Right lobe of liver (tissue), 6 donors: Measurements from ENCODE around the gene HACD2. TPM values are rescaled to one million over a fixed set of nuclear protein-coding genes. Genes with fewer than 3 reads are reported as not detected.

Source experiments
- ATAC-seq, 4 donors: fragments of 200-7000 bp; cut with Tn5 transposase; one replicate each; pipeline ENCODE4 v1.9.1; 2020; ENCODE audit warnings: mild to moderate bottlenecking in 4 of 4, moderate library complexity in 4 of 4
- DNase-seq, 3 donors: peaks; one replicate each; pipeline ENCODE4 v3.0.0-alpha.2; 2020
- H3K27ac ChIP-seq, 3 donors: fragments of 200-600 bp; one replicate each; pipeline ENCODE4 v1.8.0; 2022
- H3K27me3 ChIP-seq, 2 donors: fragments of 200-600 bp; one replicate each; pipeline ENCODE4 v1.8.0; 2022
- H3K36me3 ChIP-seq, 4 donors: fragments of 200-600 bp; sonication (generic) in 1 of 4; one replicate each; pipeline versions ENCODE4 v1.5.1 to v1.8.0; 2017 to 2022; ENCODE audit warnings: control low read depth in 1 of 4
- H3K4me1 ChIP-seq, 4 donors: fragments of 200-600 bp; sonication (generic) in 1 of 4; one replicate each; pipeline versions ENCODE4 v1.5.1 to v1.8.0; 2017 to 2022; ENCODE audit warnings: control low read depth in 1 of 4
- H3K4me3 ChIP-seq, 3 donors: fragments of 200-600 bp; one replicate each; pipeline ENCODE4 v1.8.0; 2022
- H3K9me3 ChIP-seq, 4 donors: fragments of 200-600 bp; sonication (generic) in 1 of 4; one replicate each; pipeline versions ENCODE4 v1.5.1 to v1.8.0; 2017 to 2022; ENCODE audit warnings: control low read depth in 1 of 4
- CTCF ChIP-seq, 4 donors: fragments of 200-600 bp in 3 of 4; fragments of 450-650 bp in 1 of 4; IDR thresholded peaks; one replicate each; pipeline versions ENCODE4 v1.5.1 to v1.8.0; 2016 to 2022; ENCODE audit warnings: antibody characterized with exemption in 4 of 4, mild to moderate bottlenecking in 2 of 4
- POLR2A ChIP-seq: fragments of 450-650 bp; IDR thresholded peaks from one replicate; pipeline ENCODE4 v1.6.1; 2017; ENCODE audit warnings: antibody characterized with exemption, mild to moderate bottlenecking
- WGBS: methylation state at CpG from one replicate; pipeline ENCODE4 v1.1.6; 2018; ENCODE audit warnings: low coverage, low lambda C conversion rate; ENCODE audit not compliant: insufficient coverage; ENCODE audit errors: missing lambda C conversion rate; 5-methylcytosine and 5-hydroxymethylcytosine counted together
- intact Hi-C, 2 donors: fragments of 100-400 bp; cut with DNase I; formaldehyde crosslinking; loops; one replicate each; pipeline versions ENCODE4 v1.11.2 to v1.14.1; 2022
- total RNA-seq, 6 experiments: library from RNA; depleted of rRNA in 2 of 6; stranded (reverse); fragments of >200 nt in 2 of 6; fragmentation: NEBNext Ultra II Directional in 3 of 6; extraction: Animal tissue kit (Norgen Biotek cat#: 25700) in 3 of 6; gene quantifications; one replicate each; pipeline versions ENCODE4 v1.1.0 to v1.2.4, GENCODE V29; 2016 to 2023
- donor health status: DM: no; HTN: yes; CAD: no.
- donor health status: DM: no; HTN: no; CAD: no.
- donor health status: DM: no; HTN: no; CAD: no.
- donor health status: DM: no; HTN: yes; CAD: no.
- donor health status: DM: no; HTN: yes; CAD: no.

Gene HACD2
- total RNA-seq, 6 experiments from 2014 or later, result 23.0 to 39.8 (median 27.2) TPM

GRCh38 chr3:123590685-123591450, 6.0 kb upstream of the HACD2 start:
- 100% methylated on average over 2 of the region's 3 CpGs for WGBS
- H3K27ac ChIP-seq, result no peak overlapping the region
- no peak for DNase-seq
- intact Hi-C loops, result no loop called here
- H3K4me3 ChIP-seq, result no peak overlapping the region
- H3K27me3 ChIP-seq, result no peaks in the 10 kb centered on the region
- H3K4me1 ChIP-seq, result peaks cover 0 to 7% (median 0%) of the 10 kb centered on the region in 4 donors
- ATAC-seq, result no peak
- TF ChIP-seq POLR2A (no peak), CTCF (IDR thresholded peaks at IDR 0.05) (no peak)
- H3K9me3 ChIP-seq, result no peaks in the 10 kb centered on the region
- no peaks in the 10 kb centered on the region for H3K36me3 ChIP-seq

GRCh38 chr3:123587401-123587800, 2.5 kb upstream of the HACD2 start:
- Histone ChIP-seq H3K9me3 (no peaks in the 10 kb centered on the region), H3K36me3 (no peaks in the 10 kb centered on the region), H3K27ac (no peak overlapping the region), H3K4me3 (no peak overlapping the region), H3K27me3 (no peaks in the 10 kb centered on the region), H3K4me1 (peaks cover 0 to 19% (median 4%) of the 10 kb centered on the region in 4 donors)
- ATAC-seq, result no peak
- 60% methylated on average over 1 of the region's 2 CpGs for WGBS
- TF ChIP-seq POLR2A, result no peak
- TF ChIP-seq CTCF (IDR thresholded peaks at IDR 0.05), result no peak
- intact Hi-C loops, result no loop called here
- no peak for DNase-seq

GRCh38 chr3:123586968-123587367, 2.1 kb upstream of the HACD2 start:
- H3K4me1 ChIP-seq, result peaks cover 0 to 23% (median 6%) of the 10 kb centered on the region in 4 donors
- H3K27me3 ChIP-seq, result no peaks in the 10 kb centered on the region
- 80% methylated on average over 2 of the region's 2 CpGs for WGBS
- intact Hi-C loops, result no loop called here
- no peak overlapping the region for H3K4me3 ChIP-seq
- DNase-seq (no peak), ATAC-seq (no peak)
- H3K27ac ChIP-seq, result no peak overlapping the region
- no peaks in the 10 kb centered on the region for H3K9me3 ChIP-seq
- H3K36me3 ChIP-seq, result no peaks in the 10 kb centered on the region
- no peak for TF ChIP-seq POLR2A
- TF ChIP-seq CTCF (IDR thresholded peaks at IDR 0.05), result no peak

- Histone ChIP-seq H3K36me3 (peaks cover 0 to 6% (median 0%) of the 10 kb centered on the region in 4 donors), H3K4me1 (peaks cover 0 to 25% (median 6%) of the 10 kb centered on the region in 4 donors), H3K27me3 (no peaks in the 10 kb centered on the region), H3K4me3 (peak overlapping the region; percentile 81 to 94 (median 91)), H3K9me3 (no peaks in the 10 kb centered on the region), H3K27ac (peak overlapping the region in 1 of 3 donors; percentile 93)
- peak in 2 of 3 donors; percentile 40 to 57 for DNase-seq
- WGBS, result 2% methylated on average over 10 of the region's 10 CpGs
- TF ChIP-seq POLR2A, result no peak
- TF ChIP-seq CTCF (IDR thresholded peaks at IDR 0.05), result no peak
- intact Hi-C loops, result no loop called here
- ATAC-seq, result peak in 2 of 4 donors; percentile 17 to 26
Measured at GRCh38 chr3:123586131-123586530, 1.3 kb upstream of the HACD2 start.
